ENCODE measurements around the gene DDX27. TPM values are rescaled to one million over a fixed set of nuclear protein-coding genes. Genes with fewer than 3 reads are reported as not detected.

The DDX27 gene
- total and polyA plus RNA-seq, 9 of the 15 experiments (the other 6 are each of a cell fraction or from before 2014, with no cell fraction given), result 17.9 to 79.3 (median 57.0) TPM

DNA sequence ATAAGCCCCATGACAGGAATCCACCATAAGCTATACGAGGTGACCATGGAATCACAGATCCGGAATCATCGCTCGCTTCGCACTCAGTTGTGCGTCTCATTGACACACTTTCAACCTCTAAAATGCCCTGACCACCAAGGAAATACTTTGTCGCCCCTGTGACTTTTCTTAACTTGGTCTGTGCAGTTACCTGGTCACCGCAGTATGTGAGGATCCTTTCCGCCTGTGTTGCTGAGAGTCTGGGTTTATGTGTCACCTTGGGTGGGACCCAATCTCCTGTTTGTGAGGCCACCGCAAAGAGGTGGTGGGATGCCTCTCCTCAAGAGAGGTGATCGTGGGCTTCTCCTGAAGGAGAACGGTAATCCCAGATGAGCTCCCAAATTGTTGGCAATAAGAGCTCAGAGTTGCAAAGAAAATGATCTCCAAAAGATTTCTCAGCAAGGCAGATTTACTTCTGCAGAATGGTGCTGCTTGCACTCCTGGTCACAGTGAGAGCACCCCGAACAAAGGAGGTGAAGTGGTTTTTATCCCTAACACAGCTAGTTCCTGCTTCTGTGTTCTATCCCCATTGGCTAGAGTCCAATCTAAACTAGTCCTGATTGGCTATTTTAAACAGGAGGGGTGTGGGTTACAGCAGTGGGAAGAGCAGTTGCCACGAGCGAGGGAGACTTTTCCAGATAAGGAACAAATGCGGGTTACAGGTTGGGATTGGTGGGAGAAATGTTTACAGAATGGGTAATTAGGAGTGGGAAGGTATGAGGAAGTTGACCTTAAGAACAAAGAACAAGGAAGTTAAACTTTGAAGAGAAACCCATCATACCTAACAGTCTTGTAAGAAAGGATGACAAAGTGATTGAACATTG lies 67.7 kb downstream of the DDX27 start (continued):
- TF ChIP-seq, protein P1, sequence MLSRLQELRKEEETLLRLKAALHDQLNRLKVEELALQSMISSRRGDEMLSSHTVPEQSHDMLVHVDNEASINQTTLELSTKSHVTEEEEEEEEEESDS (CRISPR knock-in tag; IDR thresholded peaks at IDR 0.05), result no peak
- TF ChIP-seq RBM39 (optimal IDR thresholded peaks at IDR 0.05; ENCODE audit: low read depth, low read length) (peak; percentile 47), GTF2F1 (IDR thresholded peaks at IDR 0.05; ENCODE audit: low read depth, low read length) (0 out of 2 replicates have a peak, but pooled peaks have one; percentile 32), MEIS2 (IDR thresholded peaks at IDR 0.05; ENCODE audit: partially characterized antibody) (peak; percentile 7), NBN (IDR thresholded peaks at IDR 0.05; ENCODE audit: low read depth) (peak; percentile 51; the same call in 1 of the 2 replicates), EWSR1 (IDR thresholded peaks at IDR 0.05; ENCODE audit: borderline replicate concordance, low read depth, partially characterized antibody) (peak; percentile 80), ATF1 (CRISPR knock-in tag; IDR thresholded peaks at IDR 0.05) (no peak), ATF1 (tag; IDR thresholded peaks at IDR 0.05) (no peak), NFATC3 (IDR thresholded peaks at IDR 0.05) (no peak), CBX1 (IDR thresholded peaks at IDR 0.05; ENCODE audit: low read depth) (peak; percentile 93), FOS (IDR thresholded peaks at IDR 0.05; ENCODE audit: extremely low read depth, insufficient read length) (no peak), CBX5 (IDR thresholded peaks at IDR 0.05; ENCODE audit: borderline replicate concordance, low read depth) (peak; percentile 95), HDAC1 (IDR thresholded peaks at IDR 0.05) (0 out of 4 replicates have a peak, but pooled peaks of 1 of the 2 experiments have one; percentile 20), ZNF57 (CRISPR knock-in tag; IDR thresholded peaks at IDR 0.05) (no peak), JUNB (CRISPR knock-in tag; conservative IDR thresholded peaks at IDR 0.05) (no peak), CC2D1A (IDR thresholded peaks at IDR 0.05) (peak; percentile 71; the same call in 1 of the 2 replicates)
- TF ChIP-seq, protein P2, sequence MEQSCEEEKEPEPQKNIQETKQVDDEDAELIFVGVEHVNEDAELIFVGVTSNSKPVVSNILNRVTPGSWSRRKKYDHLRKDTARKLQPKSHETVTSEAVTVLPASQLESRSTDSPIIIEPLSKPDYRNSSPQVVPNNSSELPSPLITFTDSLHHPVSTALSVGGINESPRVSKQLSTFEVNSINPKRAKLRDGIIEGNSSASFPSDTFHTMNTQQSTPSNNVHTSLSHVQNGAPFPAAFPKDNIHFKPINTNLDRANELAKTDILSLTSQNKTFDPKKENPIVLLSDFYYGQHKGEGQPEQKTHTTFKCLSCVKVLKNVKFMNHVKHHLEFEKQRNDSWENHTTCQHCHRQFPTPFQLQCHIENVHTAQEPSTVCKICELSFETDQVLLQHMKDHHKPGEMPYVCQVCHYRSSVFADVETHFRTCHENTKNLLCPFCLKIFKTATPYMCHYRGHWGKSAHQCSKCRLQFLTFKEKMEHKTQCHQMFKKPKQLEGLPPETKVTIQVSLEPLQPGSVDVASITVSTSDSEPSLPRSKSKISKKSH (CRISPR knock-in tag; IDR thresholded peaks at IDR 0.05), result 0 out of 2 replicates have a peak, but pooled peaks have one; percentile 54
- TF ChIP-seq, protein P3, sequence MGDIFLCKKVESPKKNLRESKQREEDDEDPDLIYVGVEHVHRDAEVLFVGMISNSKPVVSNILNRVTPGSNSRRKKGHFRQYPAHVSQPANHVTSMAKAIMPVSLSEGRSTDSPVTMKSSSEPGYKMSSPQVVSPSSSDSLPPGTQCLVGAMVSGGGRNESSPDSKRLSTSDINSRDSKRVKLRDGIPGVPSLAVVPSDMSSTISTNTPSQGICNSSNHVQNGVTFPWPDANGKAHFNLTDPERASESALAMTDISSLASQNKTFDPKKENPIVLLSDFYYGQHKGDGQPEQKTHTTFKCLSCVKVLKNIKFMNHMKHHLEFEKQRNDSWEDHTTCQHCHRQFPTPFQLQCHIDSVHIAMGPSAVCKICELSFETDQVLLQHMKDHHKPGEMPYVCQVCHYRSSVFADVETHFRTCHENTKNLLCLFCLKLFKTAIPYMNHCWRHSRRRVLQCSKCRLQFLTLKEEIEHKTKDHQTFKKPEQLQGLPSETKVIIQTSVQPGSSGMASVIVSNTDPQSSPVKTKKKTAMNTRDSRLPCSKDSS (IDR thresholded peaks at IDR 0.05; ENCODE audit: low read depth, partially characterized antibody), result peak; percentile 99
- TF ChIP-seq, protein P4, sequence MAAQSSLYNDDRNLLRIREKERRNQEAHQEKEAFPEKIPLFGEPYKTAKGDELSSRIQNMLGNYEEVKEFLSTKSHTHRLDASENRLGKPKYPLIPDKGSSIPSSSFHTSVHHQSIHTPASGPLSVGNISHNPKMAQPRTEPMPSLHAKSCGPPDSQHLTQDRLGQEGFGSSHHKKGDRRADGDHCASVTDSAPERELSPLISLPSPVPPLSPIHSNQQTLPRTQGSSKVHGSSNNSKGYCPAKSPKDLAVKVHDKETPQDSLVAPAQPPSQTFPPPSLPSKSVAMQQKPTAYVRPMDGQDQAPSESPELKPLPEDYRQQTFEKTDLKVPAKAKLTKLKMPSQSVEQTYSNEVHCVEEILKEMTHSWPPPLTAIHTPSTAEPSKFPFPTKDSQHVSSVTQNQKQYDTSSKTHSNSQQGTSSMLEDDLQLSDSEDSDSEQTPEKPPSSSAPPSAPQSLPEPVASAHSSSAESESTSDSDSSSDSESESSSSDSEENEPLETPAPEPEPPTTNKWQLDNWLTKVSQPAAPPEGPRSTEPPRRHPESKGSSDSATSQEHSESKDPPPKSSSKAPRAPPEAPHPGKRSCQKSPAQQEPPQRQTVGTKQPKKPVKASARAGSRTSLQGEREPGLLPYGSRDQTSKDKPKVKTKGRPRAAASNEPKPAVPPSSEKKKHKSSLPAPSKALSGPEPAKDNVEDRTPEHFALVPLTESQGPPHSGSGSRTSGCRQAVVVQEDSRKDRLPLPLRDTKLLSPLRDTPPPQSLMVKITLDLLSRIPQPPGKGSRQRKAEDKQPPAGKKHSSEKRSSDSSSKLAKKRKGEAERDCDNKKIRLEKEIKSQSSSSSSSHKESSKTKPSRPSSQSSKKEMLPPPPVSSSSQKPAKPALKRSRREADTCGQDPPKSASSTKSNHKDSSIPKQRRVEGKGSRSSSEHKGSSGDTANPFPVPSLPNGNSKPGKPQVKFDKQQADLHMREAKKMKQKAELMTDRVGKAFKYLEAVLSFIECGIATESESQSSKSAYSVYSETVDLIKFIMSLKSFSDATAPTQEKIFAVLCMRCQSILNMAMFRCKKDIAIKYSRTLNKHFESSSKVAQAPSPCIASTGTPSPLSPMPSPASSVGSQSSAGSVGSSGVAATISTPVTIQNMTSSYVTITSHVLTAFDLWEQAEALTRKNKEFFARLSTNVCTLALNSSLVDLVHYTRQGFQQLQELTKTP (IDR thresholded peaks at IDR 0.05; ENCODE audit: low read depth in 1 of 2, partially characterized antibody in 2 of 2), result peak in 1 of 2 experiments; percentile 52
- TF ChIP-seq, protein P5, sequence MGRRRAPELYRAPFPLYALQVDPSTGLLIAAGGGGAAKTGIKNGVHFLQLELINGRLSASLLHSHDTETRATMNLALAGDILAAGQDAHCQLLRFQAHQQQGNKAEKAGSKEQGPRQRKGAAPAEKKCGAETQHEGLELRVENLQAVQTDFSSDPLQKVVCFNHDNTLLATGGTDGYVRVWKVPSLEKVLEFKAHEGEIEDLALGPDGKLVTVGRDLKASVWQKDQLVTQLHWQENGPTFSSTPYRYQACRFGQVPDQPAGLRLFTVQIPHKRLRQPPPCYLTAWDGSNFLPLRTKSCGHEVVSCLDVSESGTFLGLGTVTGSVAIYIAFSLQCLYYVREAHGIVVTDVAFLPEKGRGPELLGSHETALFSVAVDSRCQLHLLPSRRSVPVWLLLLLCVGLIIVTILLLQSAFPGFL (CRISPR knock-in tag; IDR thresholded peaks at IDR 0.05), result peak; percentile 93; the same call in 1 of the 2 replicates
